ENCODE results near the gene GTF3A.
A peak's percentile ranks its signal among the peaks of the same experiment; 100 is the strongest.

GTF3A gene

DNA sequence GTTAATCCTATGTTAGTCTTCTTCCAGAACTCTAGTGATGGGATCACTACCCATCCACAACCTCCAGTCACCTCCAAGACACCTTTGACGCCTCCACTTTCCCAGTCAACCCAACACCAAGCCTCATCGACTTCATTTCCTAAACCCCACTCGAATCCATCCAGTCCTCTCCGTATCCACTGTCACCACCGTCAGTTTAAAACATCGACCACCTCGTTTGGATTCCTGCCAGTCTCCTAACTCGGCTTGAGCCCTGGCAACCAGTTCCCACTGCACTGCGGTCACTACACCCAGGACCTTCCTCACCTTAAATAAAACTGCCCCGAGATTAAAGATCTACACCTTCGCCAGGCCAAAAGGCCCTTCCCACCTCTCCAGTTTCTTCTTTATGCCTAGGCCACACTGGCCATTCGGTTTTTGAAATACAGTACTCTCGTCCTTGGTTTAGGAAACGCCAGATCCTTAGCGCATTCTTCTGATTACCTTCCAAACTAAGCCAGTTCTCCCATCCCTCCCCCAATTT, 24.7 kb downstream of the GTF3A start:
- no peak for DNase-seq

DNA sequence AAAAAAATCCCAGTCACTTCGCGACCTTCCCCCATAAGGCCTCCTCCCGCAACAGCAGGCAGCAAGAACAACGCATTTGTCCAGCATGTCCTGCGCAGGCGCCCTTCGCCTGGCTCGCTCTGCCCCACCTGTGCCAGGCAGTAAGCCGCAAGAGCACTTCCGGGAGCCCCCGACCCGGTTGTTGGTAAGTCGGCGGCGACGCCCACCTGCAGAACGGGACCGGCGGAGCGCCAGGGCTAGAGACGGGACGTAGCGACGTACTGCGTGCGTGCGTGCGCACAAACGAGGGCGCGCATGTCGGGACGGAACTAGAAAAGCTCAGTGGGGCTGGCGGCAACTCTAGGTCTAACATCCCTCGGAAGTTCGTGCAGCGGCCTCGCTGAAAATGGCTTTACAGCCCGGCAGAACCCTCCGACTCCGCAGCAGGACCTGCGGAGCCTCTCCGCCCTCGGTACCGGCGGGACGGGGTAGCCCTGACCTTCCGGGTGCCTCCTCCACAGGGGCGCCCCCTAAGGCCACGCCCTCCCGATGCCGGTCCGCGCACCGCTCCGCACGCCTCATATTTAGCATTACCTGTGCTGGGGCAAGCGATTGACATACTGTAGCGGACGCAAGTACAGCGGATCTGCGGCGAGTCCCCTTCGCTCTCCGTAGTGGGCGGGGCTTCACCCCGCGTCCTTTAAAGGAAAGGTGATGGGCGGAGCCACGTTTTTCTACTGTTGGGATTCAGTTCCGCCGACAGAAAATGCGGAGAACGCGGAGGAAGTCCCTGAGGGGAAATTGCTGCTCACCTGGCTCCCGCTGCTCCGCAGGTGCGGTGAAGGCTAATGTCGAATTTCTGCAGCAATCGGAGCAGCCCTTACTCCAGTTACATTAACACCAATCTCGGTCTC, 25.8 kb downstream of the GTF3A start, which contains the start of gene MTIF3:
Gene MTIF3 (minus strand): TSS at position 629 of the 893 bp plus-strand sequence. CDS start 10,116 bp downstream, outside the sequence.
- DNase-seq: peak; percentile 98

DNA sequence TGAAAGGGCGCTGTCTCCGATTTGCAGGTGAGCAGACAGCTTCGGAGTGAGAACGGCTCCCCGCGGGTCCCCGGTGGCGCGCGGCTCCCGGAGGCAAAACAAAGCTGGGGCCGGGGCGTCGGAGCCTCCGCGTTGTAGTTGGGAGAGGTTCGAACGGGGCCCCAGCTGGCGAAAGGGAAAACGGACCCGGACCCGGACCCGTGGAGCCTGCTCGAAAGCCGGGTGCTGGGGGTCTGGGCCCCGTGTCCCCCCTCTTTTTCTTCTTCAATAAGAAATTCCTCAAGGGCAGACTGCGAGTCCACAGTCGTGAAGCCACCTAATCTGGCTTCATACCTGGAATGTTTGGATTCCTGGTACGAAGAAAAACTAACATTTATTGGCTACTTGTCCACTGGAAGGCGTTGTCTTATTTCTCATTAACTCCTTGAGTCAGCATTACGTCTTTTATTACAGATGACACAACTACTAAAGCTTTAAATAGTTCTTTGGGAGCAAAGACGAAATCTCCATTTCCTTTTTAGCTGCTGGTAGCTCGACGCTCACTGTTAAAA, 26.6 kb downstream of the GTF3A start:
- peak; percentile 31 for DNase-seq

DNA sequence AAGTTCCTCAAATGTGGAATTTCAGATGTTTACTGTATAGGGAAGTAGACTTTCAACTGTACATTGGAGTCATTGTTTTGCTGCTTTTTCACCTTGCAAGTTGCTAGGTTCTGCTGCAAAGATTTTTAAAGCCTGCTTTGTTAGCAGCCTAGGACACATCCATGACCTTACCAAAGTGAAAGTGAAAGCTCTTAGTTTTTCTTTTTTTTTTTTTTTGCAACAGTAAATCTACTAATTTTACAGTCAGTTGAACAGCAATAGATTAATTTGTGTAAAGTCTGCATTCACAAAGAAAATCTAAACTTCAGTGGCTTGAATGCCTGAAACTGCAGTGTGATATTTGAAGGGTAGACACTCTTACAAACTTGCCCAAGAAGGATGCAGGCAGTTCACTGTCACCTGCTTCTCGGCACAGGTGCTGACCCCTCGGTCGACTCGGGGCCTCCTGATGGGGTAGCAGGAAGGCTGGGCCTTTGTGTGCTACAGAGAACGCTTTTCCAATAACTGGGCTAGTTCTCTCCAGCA, 31.0 kb downstream of the GTF3A start:
- no peak for DNase-seq

DNA sequence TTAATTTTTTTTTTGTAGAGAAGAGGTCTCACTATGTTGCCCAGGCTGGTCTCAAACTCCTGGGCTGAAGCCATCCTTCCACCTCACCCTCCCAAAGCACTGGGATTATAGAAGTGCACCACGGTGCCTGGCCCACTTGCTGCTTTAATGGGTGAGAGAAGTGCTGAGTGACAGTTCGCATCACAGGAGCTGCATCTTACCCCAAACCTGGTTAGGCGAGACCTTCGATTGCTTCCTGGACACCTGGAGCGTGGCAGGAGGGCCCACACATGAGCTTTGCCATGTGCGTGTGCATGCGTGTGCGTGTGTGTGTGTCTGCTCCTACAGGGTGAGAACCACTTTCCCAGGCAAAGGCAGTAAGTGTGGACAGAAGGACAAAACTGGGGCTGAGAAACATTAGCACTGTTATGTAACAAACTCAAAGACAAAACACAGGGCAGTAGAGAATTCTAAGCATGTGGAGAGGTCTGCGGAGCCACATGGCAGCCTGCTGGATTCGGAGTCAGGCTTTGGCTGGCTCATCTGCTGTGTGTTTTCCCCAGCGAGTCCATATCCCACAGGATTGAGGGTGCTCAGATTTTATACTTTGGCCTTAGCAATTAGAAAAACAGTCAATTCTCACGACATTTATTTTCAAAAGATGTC, 37.6 kb downstream of the GTF3A start:
- no peak for DNase-seq

DNA sequence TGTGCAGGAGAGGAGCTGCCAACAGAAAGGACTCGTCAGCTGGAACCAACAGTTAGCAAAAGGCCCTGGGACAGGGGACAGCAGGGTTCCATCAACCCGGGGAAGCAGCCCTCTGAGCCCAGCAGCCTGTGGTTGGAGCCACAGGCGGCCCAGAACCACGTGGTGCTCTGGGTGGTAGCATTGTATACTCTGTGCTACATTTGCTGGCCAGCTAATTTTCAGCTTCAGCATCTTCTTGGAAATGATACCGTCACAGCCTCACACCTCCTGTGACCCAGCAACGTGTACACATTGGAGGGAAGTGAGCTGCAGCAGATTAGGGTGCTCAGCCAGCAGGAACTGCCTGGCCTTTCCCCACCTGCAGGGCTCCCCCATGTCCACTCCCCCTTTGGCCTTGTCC, 39.1 kb downstream of the GTF3A start:
- no peak for DNase-seq

DNA sequence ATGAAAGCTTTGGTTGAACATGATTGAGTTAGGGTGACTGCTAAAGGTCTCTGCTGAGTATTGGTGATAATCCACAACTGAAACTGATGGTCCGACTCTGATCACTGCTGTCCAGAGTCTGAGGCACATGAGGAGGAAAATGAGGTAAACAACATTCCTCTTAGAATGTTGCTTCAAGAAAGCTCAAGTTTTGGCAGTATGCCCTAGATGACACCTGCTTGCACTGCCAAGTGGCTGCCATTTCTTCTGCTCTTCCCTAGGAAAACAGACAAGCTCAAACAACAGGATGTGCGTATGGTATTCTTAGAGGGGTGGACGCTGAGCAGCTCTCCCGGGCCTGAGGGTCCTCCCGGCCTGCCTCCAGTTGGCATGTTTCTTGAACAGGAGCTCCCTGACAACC, 41.2 kb downstream of the GTF3A start:
- no peak for DNase-seq

DNA sequence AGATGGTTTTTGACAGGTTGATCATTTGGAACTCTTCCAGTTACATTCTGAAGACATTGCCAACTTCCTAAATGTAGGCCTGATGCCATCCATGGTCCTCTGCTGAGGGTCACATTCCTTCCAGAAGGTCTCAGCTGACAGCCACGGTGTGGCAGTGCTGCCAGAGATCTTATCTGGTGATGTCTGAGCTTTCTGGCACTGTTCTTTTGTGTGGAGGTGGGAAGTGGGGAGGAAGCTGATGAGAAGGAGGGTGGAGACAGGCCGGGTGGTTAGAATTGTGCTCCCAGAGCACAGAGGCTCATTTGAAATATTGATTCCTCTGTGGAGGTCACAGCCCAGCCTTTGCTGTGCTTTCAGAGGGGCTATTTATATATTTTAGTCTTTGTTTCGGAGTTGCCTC, 42.1 kb downstream of the GTF3A start:
- DNase-seq: no peak

DNA sequence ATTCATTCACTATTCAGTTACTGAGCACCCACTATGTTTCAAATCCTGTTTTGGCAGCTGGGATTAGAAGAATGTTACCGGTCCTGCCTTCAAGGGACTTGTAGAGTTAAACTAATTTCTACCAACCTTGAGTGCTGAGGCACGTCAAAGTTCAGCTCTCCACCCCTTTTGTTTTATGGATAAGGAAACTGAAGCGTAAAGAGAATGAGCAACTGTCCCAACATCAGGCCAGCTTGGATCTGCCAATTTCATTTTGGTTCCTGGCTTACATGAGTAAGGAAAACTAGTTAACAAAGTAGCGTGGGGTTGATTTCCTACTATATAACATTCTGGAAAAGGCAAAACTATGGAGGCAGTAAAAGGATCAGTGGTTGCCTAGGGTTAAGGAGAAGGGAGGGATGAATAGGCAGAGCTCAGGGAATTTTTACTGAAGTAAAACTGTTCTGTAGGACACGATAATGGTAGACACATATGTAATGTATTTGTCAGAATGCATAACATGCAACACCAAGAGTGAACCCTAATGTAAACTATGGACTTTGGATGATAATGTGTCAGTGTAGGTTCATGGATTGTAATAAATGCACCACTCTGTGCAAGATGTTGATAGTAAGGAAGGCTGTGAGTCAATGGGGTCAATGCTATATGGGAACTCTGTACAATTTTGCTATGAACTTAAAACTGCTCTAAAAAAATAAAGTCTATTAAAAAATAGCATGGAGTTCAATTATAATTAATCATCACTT, 45.8 kb downstream of the GTF3A start:
- no peak for DNase-seq

DNA sequence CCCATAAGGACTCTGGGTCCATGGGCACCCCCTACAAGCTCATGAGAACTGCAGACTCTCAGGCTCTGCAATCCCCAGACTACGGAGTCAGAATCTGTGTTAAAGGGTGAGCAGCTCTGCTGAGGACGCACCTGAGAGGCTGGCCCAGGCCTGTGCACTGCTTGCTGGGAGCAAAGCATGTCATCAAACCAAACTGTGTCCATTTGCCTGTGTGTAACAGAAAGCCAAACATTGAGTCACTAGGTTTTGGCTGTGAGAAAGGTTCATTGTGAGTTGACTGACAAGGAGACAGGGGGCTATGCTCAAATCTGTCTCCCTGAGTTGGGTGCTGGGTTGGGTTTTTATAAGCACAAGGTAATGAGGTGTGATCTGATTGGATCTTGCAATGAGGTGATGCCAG, 48.0 kb downstream of the GTF3A start:
- no peak for DNase-seq

DNA sequence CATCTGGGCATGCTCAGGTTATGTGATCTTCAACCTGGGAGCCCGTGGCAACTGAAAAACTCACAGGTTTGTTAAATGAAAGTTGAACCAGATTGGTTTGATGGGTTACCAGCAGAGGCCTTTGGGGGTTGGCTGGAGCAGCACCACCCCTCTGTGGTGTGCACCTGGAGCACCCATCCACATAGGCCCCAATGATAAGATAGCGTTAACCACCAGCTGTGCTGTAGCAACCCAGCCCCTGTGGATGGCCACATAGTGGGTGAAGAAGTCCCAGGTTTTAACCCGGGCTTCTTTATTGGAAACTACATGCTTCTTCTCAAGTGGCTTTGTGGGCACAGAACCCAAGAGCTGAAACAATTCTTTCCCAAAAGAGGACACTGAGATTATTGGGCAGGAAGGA, 48.5 kb downstream of the GTF3A start:
- no peak for DNase-seq

DNA sequence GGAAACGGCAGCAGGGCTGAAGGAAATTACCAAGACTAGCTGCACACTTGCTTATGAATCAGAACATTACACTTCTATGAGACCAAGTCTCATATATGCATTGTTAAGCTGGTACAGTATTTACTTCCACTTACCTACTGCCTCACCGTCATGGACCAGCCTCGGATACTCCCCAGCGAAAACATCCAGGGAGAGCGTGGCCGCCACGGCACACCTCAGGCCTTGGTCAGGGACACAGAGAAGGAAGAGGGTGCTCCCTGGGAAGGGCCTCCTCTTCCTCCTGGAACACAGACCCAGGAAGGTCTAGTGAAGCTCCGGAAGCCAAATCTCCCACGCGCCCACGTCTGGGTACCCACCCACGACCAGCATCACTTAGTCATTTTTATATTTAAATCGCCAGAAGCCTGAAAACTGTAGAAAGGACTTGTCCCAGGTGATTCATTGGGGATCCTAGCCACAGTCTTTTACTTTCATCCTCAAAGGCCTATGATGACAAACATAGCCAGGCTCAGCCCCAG, 50.4 kb downstream of the GTF3A start:
- DNase-seq: no peak

DNA sequence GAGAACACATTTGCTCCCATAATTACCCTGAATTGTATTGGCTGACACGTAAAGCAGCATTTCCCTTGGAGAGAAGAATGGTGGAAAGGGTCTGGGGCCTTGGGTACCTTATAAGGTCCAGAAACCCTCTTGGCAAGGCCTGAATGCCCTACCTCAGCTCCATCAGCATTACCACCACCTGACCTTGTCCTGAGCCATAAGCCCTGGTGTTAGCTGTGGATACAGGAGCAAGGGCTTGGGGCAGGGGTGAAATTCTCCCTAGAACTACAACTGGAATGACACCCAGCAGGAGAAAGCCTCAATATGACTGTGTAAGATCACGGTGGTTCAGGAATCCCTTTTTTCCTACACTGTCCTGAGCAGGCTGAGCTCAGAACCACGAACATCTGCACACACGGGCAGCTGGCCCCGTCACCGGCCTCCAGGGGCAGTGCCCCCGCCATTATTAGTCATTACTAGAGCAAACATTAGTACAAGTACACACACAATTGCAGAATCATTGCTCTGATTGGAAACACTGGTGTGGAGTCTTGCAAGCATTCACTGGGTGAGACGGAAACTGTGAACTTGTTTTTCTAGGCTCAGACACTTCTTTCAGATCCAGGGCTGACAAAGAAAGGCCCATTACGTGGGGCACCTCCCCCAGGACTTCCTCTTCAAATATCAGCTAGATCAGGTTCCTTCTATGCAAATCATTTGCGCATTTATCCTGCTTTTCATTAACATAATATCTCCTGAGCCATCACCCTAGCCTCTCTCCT, 52.7 kb downstream of the GTF3A start:
- peak; percentile 5 for DNase-seq

DNA sequence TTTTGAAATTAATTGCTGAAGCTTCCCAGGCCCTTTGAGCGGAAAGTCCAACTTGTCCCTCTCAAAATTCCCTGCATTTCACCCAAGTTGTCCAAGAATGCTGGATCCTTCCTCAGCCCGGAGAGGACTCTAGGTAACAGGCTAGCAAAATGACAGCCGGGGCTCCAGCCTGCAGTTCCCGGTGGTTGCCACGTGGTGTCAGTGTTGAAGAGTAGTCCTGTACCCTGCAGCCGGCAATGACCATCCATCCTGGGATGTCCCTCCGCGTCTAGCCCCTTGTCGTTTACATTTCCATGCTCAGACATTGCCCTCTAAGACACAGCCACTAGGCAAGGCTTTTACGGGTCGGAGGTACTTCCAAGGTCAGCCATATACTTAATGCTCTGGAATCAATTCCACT, 57.3 kb downstream of the GTF3A start:
- peak; percentile 31 for DNase-seq

DNA sequence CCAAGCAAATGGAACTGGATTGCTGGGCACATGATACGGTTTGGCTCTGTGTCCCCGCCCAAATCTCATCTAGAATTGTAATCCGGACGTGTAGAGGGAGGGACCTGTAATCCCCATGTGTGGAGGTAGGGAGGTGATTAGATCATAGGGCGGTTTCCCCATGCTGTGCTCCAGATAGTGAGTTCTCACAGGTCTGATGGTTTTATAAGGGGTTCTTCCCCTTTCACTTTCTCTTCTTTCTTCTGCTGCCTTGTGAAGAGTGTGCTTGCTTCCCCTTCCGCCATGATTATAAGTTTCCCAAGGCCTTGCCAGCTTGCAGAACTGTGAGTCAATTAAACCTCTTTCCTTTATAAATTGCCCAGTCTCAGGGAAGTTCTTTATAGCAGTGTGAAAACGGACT, 58.6 kb downstream of the GTF3A start:
- DNase-seq: no peak

DNA sequence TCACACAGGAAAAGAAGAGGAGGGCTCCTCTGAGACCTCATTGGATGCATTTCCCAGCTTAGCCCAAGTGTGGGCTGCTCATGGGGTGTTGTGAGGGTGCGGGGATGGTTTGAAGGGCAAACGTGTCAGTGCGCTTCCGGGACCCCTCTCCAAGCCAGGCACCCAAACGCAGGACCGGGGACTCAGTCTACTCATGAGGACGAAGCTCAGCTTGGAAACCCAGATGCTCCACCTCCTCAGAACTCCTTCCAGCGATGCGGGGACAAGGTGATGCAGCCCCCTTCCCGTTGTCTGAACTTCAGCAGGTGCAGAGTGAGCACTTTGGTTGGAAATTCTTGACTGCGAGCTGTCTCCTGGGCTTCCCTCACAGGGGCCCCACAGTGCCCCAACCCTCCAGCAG, 59.0 kb downstream of the GTF3A start:
- no peak for DNase-seq

Data from stimulated activated CD4-positive, alpha-beta T cell treated with anti-CD3 and anti-CD28 coated beads, Interleukin-1b, Interleukin-23, amount 100 ng/mL, for 48 hours (primary cell).